Activated T-helper 9 cell treated with anti-CD3 and anti-CD28 coated beads, Interleukin-2, amount 50 U/mL, for 16 hours (primary cell): Measurements from ENCODE around the gene TNNI3K.

Experiments
- DNase-seq: peaks from one replicate; pipeline ENCODE4 v3.0.0-alpha.2; 2020; ENCODE audit warnings: low read depth

TNNI3K gene

DNA sequence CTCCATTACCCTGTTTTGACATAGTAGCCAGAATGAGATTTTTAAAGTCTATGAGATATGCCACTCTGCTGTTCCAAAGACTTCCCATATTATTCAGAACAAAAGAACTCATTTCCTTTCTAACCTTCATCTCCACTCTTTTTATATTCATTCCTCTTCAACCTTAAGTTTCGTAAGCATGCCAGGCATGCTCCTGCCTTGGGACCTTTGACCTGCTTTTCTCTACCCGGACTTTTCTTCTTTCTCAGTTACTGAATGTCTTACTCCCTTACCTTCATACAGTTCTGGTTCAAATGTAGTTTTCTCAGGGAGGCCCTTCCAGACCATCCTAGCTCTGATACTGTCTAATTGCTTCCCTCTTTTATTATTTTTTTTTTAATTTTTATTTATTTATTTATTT lies 81.1 kb downstream of the TNNI3K start:
- DNase-seq, result no peak

DNA sequence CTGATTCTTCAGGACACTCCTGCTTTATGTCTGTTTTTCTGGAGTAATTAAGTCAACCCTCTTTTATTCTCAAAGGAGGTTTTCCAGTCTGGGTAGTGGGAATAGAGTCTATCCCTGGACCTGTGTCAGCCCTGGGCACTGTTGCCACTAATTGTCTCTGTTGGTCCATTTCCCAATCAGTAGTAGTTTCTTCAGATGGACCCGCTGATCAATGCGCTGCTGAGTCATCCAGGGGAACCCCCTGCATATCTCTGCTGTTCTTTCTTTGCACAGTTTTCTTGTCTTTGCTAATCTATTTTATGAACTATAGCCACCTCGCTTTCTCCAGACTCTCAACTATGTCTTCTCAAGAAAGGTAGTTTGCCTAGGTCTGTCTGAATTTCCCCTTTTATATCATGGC lies 82.5 kb downstream of the TNNI3K start:
- no peak for DNase-seq

DNA sequence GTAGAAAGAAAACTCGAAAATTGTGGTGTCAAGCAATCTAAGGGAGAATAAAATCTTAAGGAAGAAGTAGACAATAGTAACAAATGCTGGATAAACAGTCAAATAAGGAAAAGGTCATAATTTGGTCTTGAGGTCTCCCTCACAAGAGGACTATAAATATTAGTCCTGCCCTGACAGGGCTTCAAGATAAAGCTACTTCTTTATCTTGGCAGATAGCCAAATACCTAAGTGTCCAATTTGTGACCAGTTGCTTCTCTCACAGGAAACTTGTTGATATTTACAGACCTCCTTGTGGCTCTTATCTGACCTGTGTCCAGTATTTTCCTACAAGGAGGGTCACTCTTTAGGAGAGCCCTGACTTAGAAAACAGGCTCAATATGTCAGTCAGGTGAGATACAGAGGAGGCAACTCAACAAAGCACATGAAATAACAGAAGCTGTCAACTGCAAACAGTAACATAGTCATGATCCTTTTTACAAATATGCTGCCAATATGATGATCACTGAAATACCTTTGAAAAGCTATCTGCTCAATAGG lies 88.8 kb downstream of the TNNI3K start:
- no peak for DNase-seq

DNA sequence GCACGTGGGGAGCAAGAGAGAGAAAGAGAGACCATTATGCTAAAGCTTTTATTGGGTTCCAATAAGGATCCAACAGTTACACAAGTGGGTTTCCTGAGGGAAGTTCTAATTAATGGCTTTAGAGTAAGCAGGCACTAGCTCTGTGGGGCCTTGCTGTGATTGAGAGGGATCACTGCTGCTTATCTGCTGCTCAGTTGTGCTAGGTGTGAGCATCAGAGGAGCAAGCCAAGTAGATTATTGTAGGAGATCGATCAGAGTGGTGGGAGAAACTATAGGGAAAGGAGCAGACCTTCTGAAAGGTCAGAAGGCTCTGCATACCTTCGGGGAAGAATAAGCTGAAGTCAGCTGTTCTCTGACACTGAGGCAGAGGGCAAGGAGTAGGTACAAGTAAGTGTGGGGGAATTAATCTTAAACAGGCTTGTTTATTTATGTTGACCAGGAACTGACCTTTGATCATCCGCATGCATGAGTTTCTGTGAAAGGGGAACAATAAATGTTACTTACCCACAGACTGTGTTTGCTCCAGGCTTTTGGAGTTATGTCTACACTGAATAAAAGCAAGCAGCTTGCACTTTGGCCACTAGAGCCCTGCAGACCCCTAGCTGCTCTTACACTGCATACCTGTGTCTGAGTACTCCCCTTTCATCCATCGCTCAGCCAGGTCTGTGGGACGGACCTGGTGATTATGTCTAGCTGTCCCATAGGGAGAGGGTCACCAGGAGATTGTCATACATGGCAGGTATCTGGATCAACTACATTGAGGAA lies 89.7 kb downstream of the TNNI3K start:
- no peak for DNase-seq

DNA sequence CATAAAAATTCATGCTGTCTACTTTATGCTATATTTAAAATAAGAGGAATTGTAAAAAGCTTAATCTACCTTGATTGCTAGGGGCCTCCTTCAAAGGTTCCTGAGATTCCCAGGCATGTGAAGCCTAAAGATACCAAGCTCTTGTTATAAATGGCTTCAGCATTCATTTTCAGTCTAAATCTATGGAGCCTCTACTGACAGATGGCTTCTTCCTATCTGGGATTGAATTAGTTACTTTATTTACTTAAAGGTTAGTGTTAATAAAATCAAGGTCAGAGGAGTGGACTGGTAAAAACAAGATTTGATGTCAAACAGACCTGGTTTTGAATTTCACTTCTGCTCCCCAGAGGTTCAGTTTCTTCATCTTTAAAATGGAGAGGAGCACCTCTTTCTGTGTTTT lies 93.7 kb downstream of the TNNI3K start:
- no peak for DNase-seq

DNA sequence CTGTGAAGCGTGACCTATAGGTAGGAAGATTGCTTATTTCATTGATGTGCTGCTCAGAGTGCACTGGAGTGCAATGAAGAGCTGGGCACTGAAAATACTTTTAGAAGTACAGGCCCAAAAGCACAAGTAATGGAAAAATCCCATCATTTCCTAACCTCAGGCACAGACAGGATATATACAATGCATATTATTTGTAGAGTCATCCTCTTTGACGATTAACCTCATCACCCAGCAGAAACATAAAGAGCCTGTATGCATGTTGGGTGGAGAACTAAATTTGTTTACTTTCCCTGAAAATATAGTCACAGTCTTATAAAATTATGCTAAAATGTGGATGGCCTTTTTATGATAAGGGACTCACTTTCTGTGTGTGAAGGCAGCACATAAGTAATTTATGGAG lies 98.1 kb downstream of the TNNI3K start:
- no peak for DNase-seq

DNA sequence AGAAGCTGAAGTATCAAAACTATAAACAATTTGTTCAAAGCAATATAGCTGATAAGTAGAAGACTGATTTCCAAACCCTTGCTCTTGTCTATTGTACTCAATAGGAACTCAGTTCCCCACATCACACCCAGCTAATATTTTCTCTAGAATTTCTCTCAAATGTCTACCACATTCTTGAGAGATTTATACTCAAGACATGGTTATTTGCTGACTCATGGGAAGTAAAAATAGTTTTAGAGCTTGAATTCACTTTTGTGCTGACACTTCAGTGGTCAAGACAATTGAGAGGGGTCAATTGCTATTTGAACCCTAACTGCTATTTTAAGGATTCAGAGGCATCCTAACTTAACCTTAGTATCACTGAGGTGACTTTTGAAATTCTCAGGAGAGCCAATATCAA lies 99.0 kb downstream of the TNNI3K start:
- no peak for DNase-seq

DNA sequence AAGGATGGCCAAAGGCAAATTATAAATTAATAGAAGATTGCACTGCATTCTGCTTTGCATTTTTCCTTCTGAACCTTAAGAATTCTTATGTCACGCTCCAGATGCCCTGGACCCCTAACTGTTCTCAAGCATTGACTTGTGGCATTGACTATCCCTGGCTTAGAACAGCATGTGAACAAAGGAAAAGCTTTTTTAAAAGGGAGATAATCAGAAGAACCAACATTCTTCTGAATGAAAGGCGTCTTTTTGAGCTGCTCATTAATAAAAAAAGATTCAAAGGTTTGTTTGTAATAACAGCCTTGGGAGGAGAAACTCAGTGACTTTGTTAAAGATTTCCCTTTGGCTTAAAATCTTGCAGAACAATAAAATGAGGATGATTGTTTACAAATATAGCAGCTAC lies 105.5 kb downstream of the TNNI3K start:
- no peak for DNase-seq

DNA sequence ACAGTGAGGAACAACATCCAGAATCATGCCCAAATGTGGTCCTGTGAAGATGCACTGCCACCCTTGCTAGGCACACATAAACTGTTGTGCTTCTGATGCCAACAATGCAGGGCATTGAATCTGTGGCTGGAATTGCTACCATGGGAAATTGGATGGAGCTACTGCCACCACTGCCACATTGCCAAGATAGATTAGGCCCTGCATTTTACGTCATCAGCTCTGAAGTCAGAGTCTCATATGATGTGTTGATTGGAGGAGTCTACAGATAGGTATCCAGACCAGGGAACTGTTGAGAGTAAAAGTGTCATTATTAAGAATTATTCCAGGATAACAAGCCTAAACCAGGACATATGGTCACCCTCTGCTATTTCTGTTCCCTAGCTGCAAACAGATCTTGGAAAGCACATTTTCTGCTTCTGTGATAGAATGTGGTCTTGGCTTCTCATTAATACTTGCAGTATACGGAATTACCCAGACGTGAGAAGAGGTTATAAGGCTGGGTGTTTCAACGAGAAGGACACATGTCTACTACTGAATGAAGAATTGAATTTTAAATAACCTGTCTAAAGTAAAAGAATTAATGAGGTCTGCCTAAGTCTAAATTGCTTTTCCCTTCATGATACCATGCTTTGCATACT lies 106.6 kb downstream of the TNNI3K start:
- no peak for DNase-seq

DNA sequence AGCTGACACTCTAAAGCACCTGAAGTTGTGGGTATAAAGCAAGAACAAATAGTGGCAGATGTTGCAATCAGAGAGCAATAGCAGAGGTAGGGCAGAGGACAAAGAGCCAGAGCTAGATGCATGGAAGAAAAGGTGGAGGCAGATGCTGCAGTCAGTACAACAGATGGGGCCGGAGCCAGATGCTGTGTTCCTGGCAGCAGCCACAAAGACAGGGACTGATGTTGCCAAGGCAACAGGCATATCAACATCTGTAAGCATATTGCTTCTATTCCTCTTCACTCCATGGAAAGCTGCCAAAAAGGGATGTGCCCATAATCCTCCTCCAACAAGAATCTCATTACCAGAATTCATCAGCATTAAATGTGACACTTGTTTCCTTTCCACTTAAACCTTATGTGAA lies 108.0 kb downstream of the TNNI3K start:
- no peak for DNase-seq

DNA sequence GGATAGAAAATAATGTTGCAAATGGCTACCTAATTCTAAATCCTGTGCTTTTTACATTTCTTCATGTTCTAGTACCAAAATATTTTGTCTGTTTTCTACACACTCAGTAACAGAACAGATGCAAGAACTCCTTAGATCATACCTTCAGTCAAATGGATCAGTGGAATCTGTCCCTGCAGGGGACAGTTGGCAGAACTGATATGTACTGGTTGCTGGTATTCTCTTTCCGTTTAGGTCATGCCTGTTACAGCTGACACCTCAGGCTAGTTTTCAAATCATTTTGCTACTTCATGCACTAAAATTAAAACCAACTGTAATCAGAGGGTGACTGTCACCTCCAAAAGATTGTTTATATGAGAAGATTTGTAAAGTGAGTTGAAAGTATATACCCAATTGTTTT lies 109.2 kb downstream of the TNNI3K start:
- DNase-seq, result no peak

DNA sequence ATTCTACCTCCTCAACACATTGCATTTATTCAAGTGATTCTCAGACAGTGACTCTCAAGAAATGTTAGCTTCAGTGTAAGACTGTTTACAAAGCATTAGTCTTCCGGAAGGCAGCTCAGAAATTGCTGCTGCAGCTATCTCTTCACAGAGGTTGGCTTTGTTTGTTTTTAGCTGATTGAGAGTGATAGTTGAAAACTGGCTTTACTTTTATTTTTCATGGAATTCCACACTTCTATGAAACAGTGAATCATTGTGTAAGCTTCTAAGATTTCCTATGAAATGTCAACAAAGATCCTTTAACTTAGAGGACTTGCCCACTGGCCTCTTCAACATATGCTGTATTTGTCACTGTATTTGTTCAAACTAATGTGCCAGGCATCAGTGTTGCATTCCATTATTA lies 121.3 kb downstream of the TNNI3K start:
- DNase-seq, result no peak

DNA sequence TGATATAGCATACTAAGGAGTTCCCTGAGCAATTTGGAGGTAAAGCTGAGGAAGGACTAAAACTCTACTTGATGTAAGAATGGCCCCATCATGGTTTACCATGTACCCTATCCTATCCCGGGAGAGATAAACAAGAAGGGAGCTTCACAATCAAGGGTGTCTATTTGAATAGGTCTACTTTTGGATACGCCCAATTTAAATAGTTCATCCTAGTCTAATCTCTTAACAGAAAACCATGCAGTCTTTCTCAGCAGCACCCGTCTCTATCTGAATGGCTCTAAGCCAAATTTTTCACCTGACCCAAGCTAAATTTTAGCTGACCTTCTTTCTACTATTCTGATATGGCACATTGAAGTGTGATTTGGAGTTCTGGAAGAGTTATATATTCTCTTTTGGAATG lies 122.0 kb downstream of the TNNI3K start:
- no peak for DNase-seq

DNA sequence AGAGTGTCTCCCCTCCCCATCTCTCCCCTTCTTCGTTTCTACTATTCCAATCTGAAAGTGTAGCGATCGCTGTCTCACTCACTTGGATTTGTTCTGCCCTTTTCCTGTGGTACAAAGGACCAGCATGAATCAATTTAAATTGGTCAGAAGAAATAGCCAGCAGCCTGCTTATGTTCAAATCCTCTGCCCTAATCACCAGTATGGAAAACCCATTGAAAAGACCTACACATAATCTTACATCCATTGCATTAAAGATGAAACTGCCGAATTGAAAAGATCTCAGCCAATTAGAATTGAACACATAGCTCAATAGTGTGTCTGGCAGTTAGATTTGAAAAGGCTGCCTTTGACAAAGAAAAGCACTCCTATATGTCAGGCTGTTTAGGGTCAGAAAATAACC lies 122.6 kb downstream of the TNNI3K start:
- DNase-seq, result no peak

DNA sequence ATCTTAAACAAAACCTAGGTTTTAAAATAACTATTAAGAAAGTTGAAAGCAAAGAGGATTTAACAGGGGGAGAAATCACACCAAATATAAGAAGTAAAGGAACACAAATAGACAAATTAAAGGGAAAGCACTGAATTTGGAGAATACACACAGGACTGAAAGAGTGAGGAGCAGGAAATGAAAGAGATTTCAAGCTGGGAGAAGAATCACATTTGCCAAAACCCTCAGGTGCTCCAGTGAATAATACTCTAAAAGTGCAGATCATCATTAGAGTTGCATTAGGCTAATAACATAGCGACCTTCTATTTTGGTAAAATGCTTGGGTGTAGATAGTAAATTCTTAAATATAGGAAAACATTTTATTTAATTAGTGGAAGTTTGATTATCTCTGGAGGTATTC lies 127.5 kb downstream of the TNNI3K start:
- DNase-seq, result no peak

DNA sequence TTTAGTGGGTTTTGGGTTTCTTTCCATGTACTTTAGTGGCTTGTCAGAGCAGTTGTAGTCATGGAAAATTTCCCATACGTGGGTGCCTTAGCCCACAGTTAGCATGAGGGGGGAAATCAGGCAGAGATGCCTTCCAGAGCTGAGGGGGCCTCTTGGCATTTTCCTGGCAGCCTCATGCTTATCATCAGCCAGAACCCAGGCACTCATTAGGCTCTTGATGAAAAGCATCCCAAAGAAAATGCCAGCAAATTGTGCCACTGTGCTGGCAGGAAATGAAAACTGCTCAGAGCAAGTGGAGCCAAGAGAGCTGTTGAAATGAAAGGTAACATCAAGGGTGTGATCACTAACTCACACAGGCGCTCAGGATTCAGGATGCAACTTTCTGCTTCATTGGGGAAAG lies 128.0 kb downstream of the TNNI3K start:
- no peak for DNase-seq

DNA sequence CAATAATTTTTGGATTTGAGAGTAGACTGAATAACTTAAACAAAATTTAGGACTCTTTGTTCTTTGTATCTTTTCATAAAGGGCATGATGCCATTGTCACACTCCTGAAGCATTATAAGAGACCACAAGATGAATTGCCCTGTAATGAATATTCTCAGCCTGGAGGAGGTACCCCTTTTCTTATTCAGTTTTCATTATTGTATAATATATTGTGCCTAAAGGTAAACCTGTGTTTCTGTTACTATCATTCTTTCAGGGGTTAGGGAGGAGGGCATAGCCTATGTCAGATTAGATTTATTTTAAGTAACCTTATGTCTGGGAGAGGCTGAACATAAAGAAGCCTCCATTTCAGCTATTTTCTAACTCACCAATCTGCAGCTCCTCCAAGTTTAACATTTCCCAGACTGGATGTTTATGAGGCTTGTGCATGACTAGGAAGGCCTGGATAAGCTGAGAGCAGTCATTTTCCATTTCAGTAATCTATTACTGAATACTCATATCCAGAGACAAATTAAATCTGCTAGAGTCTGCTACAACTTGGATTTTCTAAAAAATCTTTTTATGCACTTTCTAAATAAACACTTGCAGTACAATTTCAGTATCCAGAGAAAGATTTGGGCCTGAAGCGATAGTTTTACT lies 132.1 kb downstream of the TNNI3K start:
- DNase-seq, result no peak

DNA sequence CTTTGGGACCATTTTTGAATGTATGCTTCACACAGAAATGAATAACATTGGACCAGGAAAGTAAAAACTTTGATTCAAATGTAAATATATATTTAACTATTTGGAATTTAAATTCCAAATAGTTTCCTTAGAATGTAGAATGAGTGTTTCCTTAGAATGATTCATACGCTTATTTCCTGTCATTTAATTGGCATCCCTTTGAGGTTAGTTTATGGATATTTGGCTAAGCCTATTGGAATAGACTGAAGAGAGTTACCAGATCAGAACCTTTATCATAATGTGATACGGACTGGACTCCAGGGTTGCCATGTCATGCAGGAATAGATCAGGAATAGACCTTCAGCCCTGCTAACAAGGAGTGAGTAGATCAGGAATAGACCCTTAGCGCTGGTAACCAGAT lies 133.1 kb downstream of the TNNI3K start:
- DNase-seq, result no peak

DNA sequence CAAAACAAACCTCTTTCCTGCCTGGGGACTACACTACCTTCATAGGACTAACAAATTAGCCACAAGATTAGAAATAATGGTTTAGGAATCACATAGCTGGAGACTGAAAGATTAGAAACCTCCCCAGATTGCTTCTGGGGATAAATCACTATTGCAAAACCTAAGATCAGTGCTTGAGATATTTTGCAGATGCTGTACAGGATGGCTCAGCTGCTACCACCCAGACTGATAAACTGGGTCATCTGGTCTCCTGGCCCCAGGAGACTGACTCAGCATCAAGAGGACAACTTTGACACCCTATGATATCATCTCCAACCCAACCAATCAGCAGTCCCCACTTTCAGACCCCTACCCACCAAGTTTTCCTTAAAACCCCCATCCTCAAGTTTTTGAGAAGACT lies 140.2 kb downstream of the TNNI3K start:
- no peak for DNase-seq

DNA sequence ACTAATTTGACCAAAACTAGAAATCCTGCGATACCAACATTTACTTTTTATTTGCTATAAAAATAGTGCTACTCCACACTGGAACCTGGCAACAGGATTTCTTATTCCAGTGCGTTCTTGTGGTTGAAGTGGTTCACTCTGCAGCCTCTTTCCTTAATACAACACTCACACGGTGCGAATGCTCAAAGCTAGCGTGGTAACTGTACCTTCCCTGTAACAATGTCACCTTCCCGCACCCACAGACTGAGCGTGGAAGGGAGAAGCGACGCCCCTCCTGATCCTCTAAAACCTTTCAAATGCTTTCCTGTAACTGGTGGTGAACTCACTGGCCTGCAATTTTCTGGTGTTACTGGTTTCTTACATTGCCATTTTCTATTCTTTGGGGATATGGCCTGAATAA lies 145.1 kb downstream of the TNNI3K start:
- DNase-seq, result no peak

DNA sequence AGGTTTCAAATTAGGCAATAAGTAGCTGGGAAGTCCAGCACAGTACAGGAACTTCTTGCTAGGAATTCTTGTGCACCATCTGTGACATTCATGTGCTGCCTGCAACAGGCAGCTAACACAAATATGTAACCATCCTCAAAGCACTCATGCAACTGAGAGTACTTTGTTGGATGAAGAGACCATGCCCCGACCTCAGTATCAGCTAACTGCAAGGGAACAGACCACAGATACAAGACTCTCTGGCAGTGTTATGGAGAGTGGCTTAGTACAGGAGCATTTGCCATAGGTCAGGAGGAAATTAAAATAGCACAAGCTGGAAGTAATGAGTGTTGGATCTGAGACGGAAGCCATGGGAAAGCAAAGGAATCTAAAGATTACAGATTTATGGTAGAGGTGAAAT lies 153.7 kb downstream of the TNNI3K start:
- no peak for DNase-seq

DNA sequence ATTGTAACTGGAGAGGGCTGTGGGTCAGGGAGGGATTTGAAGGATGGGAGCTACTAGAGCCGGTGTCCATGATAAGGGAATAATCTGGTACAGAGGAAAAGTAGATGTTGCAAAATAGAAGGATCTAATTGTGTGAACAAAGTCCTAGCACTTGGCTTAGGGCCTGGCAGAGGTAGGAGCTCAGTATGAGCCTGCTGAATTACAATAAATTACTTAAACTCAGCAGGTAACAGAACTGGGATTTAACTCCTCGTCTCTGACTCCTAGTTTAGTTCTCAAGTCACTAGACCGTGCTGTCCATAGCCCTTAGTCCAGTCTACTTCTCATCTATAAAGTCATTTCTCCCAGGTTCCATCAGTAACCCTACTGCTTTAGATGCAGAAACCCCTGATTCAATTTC lies 157.0 kb downstream of the TNNI3K start:
- DNase-seq, result no peak

DNA sequence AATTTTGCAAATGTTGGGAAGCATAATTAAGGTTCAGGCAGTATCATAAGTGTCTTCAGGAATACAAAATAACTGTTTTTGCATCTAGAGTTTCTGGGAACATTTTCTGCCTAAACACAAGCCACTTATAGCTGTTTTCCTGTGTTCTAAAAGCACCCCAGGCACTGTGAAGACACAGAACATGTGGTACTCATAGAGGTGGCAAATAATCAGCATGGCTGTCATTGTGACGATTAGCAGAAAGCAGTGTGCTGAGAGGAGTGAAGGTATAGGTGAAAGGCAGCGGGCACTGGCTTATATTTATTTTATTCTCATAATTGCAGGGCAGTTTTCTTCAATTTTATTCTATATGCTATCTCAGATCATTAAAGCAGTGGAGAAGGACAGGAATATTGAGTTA lies 157.7 kb downstream of the TNNI3K start:
- DNase-seq, result no peak
